ENCODE data around the gene ITPRID1.
"Not testable (repeated sequence)": the region's sequence is repeated elsewhere in the genome, so short reads cannot be mapped to it uniquely, and the experiment has no call there.

Gene ITPRID1

DNA sequence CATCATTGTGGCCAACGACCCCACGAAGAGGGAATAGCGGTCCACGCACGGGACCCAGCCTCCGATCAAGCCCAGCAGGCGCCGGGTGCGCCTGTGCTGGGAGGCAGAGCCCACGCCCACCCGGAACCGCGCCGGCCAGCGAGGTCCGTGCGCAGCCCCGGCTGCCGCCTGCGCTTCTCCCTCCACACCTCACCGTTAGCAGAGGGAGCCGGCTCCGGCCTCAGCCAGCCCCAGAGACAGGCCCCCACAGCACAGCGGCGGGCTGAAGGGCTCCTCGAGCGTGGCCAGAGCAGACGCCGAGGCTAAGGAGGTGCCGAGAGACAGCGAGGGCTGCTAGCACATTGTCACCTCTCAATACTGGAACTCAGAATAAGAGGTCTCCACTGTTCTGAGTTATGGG lies 3.6 kb downstream of the ITPRID1 start:
- no peak for DNase-seq

- no peak for DNase-seq
Measured at GRCh38 chr7:31518766-31519165, 4.9 kb downstream of the ITPRID1 start.

- no peak for DNase-seq
Measured at GRCh38 chr7:31521336-31522010, 7.6 kb downstream of the ITPRID1 start.

- no peak for DNase-seq
Measured at GRCh38 chr7:31526864-31527263, 13.0 kb downstream of the ITPRID1 start.

- DNase-seq: no peak
Measured at GRCh38 chr7:31529103-31529502, 15.2 kb downstream of the ITPRID1 start.

- not testable (repeated sequence) for DNase-seq
Measured at GRCh38 chr7:31540651-31541185, 26.8 kb downstream of the ITPRID1 start.

DNA sequence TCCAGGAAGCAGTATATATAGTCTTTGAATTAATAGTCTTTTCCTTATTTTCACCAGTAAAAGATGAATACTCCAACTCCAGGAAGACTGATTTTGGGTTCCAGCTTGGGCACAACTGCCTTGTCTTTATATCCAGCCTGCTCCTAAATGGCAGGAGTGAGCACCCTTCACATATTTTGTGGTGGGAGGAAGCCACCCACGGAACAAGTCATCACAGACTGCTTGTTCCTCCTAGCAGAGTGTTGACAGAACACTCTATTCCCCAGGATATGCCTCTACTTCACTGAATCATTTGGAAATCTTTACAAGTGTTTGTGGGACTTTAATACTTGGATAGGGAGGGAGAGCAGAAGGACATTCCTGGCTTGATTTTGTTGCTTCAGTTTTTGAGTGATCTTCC lies 31.7 kb downstream of the ITPRID1 start:
- no peak for DNase-seq

- no peak for DNase-seq
Measured at GRCh38 chr7:31549611-31550010, 35.7 kb downstream of the ITPRID1 start.

GRCh38 chr7:31550432-31550831 lies 36.5 kb downstream of the ITPRID1 start:
- no peak for DNase-seq

DNA sequence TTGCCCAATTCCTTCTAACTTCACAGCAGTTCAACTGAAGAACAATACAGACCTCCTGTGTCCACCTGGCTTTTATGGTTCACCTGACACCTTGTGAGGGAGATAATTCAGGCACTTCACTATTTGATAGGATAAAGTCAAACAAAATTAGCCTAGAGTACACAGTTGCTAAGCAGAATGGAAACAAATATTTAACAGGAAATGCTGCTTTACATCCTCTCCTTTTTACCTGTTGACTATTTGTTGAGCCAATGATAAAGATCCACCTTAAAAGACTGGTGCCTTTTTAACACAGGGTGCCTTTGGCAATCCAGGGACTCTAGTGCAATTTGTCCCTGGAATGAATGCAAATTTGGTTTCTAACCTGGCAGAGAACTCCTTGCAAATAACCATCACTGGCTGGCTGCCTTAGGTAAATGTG lies 39.8 kb downstream of the ITPRID1 start:
- DNase-seq: no peak

DNA sequence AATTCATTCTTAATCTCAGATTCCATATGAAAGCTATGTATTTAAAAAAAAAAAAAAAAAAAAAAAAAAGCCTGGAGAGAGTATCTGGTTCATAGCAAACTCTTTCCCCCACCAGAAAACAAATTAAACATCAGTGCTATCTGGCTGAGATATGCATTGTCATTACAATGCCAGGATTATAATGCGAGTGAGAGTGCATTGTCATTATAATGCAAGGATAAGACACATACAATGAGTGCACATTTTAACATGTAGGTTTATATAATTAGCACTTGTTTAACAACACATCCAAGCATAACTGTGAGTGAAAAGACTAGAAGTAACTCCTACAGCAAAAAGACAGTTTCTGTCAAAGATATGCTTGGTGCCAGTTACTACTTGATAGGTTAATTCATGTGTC lies 48.1 kb downstream of the ITPRID1 start:
- no peak for DNase-seq

GRCh38 chr7:31563522-31563921 lies 49.6 kb downstream of the ITPRID1 start:
- no peak for DNase-seq

- no peak for DNase-seq
Measured at GRCh38 chr7:31563951-31564350, 50.1 kb downstream of the ITPRID1 start.

DNA sequence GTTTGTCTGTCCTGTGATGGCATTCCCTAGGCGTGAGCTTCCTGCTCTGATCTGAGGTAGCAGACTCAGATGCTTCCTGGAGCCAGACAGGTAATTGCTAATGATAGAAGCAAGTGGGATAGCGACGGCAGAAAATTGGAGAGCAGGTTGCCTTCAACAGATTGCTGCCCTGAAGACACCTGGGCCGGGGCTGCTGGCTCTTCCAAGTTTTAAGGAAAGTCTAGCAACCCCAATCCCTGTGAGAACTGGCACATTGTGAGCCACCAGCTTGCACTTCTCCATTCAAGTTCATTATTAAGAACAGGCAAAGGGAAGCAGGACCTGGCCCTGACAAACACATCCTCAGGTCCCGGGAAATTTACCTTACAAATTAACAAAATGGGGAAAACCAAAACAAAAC lies 50.8 kb downstream of the ITPRID1 start:
- DNase-seq: no peak

- DNase-seq: no peak
Measured at GRCh38 chr7:31569528-31569927, 55.6 kb downstream of the ITPRID1 start.

DNA sequence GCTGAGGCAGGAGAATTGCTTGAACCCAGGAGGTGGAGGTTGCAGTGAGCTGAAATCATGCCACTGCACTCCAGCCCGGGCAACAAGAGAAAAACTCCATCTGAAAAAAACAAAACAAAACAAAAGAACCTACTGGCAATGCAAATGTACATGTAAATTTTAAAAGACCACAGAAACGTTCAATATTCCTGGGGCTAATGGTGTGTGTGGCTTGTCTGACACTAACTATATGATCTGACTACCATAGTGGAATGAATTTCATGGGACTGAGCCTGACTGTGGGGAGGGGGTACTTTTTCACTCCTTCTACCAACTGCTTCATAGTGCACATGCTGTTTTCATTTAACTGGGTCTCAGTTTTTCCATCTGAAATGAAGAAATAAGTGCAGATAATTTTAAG lies 69.6 kb downstream of the ITPRID1 start:
- no peak for DNase-seq

- DNase-seq: no peak
Measured at GRCh38 chr7:31583942-31584341, 70.1 kb downstream of the ITPRID1 start.

- DNase-seq: no peak
Measured at GRCh38 chr7:31595390-31595789, 81.5 kb downstream of the ITPRID1 start.

GRCh38 chr7:31602041-31602625 lies 88.2 kb downstream of the ITPRID1 start:
- no peak for DNase-seq

GRCh38 chr7:31603046-31603445 lies 89.2 kb downstream of the ITPRID1 start:
- no peak for DNase-seq

DNA sequence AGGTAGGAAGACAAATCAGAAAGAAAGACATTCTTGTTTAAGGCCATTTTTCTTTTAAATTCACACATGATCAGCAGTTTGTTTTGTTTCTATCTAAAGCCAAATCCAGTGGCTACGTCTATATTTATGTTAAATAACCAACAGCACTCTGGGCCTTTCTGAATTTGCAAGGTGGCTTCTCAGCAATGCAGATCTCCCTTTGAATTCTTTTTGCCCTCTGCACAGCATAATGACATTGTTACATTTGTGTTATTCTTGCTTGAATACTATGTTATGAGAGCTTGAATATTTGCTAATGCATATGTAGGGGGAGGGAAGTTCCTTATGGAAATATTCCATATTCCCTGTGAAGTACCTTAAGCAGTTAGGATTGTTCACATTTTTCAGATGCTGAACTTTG lies 99.7 kb downstream of the ITPRID1 start:
- DNase-seq: no peak

DNA sequence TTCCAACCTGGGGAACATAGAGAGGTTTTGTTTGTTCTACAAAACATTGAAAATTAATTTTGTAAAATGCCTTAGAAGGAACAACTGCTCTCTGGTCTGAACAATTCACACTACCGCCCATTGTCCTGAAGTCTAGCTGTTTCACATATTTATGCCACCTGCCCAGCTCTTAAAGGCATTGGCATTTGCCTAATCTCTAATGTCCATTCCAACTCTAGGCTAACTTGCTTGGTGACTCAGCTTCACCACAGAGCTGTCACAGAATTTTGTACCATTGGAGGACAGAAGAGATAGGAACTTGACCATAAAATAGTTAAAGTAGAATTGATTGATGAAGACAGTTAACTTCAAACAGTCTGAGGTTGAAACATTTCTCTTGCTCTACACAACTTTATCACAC lies 119.6 kb downstream of the ITPRID1 start:
- no peak for DNase-seq

DNA sequence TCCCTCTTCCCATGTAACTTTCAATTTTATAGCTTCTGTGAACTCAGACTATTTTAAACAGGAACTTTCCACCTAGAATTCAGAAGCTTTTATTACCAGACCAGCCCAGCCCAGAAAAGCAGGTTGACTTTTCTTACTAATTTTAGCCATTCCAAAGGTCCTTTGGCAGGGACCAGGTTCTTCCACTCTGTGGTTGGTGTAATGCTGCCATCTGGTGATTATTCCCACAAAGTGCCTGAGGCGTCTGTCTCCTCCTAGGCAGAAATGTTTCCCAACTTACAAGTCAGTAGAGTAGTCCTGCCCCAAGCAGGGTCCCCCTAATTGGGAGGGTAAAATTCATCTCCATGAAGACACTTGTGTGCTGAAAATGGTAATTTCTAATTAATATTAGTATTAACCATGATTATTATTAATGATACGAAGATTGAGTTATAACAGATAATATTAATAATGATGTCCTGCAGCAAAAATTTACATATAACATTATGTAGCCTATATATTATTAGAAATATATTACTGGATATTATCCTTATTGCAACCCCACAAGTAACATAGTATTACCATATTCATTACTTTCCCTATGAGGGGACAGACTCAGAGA lies 120.1 kb downstream of the ITPRID1 start:
- DNase-seq: no peak

DNA sequence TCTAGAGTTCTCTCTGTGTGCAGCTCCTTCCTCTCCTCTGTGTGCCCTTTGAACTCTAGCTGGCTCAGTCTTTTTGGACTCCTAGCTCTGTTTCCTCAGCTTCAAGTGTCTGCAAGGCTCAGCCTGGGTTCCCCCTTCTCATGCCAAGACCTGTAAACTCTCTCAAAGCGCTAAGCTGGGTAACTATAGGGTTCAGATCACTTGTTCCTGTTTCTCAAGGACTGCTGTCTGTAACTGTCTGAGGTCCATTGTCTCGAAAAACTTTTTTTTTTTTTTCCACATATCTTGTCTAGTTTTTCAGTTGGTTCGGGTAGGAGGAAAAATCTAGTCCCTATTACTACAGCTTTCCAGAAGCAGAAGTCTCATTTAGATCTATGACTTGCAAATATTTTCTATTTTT lies 126.5 kb downstream of the ITPRID1 start:
- no peak for DNase-seq

Data from stimulated activated CD4-positive, alpha-beta T cell treated with anti-CD3 and anti-CD28 coated beads, Interleukin-4, amount 100 ng/mL, for 24 hours (primary cell).